Heart left ventricle (tissue), 11 donors: Measurements from ENCODE around the gene PRMT3. TPM values are rescaled to one million over a fixed set of nuclear protein-coding genes. Genes with fewer than 3 reads are reported as not detected.

ENCODE experiments used
- polyA plus RNA-seq, 2 donors: library from polyadenylated mRNA; stranded (reverse); fragments of 200-250 nt; gene quantifications; one replicate each; pipeline ENCODE4 v1.2.3, GENCODE V29; 2013
- total RNA-seq, 9 donors: library from RNA; depleted of rRNA in 2 of 9; stranded (reverse); fragments of >200 nt in 2 of 9; fragmentation: NEBNext Ultra II Directional in 3 of 9; extraction: Animal tissue kit (Norgen Biotek cat#: 25700) in 3 of 9; gene quantifications; one replicate each; pipeline versions ENCODE4 v1.1.0 to v1.2.4, GENCODE V29; 2016 to 2023
- donor health status: ischemic (EF 13 %, LVEDD 7.1; RV severe dilation, severe dysfunction).
- donor health status: healthy with polysubstance abuse.
- donor health status: DM: no; HTN: yes; CAD: no.
- donor health status: DM: no; HTN: no; CAD: no.
- donor health status: ischemic (EF 25% LVEDD 5.7; RV mildly dilated, moderate dysfunction).
- donor health status: healthy.
- donor health status: DM: yes; HTN: yes; CAD: no.
- donor health status: PGD.
- donor health status: nonischemic (EF 23%, LVEDD 6.1; RV moderate dilation, normal function).

The PRMT3 gene
- total and polyA plus RNA-seq, 11 donors = 6.6 to 15.0 (median 10.5) TPM

Other genes with a start within 250 kb of the PRMT3 start
- gene DBX1, start 227.2 kb upstream of the PRMT3 start, total RNA-seq = not detected
- gene DBX1, start 227.2 kb upstream of the PRMT3 start, polyA plus RNA-seq = not detected
- 10 to 100 TPM; 11.1 to 33.8 (median 16.3) TPM for gene HTATIP2, start 24.0 kb upstream of the PRMT3 start, total RNA-seq
- gene HTATIP2, start 24.0 kb upstream of the PRMT3 start, polyA plus RNA-seq = 10 to 100 TPM; 10.6 to 33.7 TPM
- gene SLC6A5, start 211.9 kb downstream of the PRMT3 start, total RNA-seq = not detected
- not detected for gene SLC6A5, start 211.9 kb downstream of the PRMT3 start, polyA plus RNA-seq